GM19452 (cell line): ENCODE data around the gene FAM13C.
"Not testable (repeated sequence)": the region's sequence is repeated elsewhere in the genome, so short reads cannot be mapped to it uniquely, and the experiment has no call there.

Experiments
- ATAC-seq: cut with Tn5 transposase; IDR thresholded peaks from one replicate; pipeline ENCODE4 v1.9.1; 2021; ENCODE audit not compliant: unreplicated experiment

Gene FAM13C

DNA sequence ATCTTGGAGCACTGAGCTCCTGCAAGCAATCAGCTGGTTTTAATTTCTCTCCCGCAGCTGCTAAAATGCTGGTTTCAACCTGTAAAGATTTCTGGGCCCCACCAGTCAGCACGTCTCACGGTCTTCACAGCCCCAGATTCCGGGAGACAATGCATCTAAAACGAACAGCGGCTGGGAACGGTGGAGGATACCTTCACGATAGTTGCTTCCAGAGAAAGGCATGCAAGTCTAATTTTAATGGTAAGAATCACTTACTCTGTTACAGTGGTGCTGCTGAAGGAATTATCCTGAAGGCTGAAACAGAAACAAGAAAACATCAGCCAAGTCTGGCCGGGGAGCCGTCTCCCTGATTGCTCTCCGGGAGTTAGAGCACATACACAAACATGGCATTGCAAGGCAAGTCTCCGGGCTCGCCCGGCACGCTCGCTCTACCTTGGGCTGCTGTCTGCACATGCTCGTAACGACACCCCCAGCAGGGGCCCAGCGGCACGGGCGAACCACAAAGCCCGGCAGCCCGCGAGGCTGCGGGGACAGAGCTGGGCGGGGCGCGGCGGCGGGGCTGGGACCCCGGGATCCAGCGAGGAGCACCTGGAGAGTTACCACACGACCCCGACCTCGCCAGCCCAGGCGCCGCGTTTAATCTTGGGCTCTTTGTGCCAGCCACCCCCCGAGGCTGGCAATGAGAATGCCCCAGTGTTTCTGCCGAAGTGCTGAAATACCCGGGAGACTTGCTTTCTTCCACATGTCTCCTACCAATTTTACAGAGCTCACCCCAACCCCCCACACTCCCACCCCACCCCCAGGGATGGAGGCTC is at the start of gene FAM13C:
Gene FAM13C, minus strand, starts transcription at position 406 of the 815 bp plus-strand sequence. Its CDS starts 89 bp downstream, at position 317.
- ATAC-seq = no peak

DNA sequence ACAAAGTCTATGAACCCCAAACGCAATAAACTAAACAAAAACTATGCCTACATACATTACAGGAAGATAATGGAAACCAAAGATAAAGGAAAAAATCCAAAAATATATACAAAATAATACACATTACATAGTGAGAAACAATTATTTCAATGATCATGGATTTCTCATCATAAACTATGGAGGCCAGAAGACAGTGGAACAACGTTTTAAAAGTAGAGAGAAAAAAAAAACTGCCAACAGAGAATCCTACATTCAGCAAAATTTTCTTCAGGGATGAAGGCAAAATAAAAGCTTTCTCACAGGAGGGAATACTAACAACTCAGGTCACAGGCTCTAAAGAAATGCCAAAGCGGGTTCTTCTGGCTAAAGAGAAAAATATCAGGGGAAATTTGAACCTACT is 42.9 kb upstream of the FAM13C start:
- ATAC-seq = no peak

DNA sequence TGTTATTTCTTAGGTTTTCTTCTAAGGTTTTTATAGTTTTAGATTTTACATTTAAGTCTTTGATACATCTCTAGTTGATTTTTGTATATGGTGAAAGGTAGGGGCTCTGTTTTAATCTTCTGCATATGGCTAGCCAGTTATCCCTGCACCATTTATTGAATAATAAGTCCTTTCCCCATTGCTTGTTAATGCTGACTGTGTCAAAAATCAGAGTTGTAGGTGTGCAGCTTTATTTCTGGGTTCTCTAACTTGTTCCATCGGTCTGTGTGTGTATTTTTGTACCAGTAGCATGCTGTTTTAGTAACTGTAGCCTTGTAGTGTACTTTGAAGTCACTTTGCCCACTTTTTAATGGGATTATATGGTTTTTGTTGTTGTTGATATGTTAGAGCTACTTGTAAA is 37.9 kb upstream of the FAM13C start:
- ATAC-seq = no peak

GRCh38 chr10:59399329-59399728 is 37.0 kb upstream of the FAM13C start:
- ATAC-seq = not testable (repeated sequence)

DNA sequence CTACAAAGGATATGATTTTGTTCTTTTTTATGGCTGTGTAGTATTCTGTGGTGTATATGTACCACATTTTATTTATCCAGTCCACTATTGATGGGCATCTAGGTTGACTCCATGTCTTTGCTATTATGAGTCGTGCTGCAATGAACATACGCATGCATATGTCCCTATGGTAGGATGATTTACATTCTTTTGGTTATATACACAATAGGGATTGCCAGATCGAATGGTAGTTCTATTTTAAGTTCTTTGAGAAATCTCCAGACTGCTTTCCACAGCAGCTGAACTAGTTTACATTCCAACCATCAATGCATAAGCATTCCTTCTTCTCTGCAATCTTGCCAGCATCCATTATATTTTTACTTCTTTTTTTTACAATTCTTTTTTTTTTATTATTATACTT is 35.6 kb upstream of the FAM13C start:
- ATAC-seq = no peak

- no peak for ATAC-seq
These were observed 33.6 kb upstream of the FAM13C start for GRCh38 chr10:59395984-59396383.

DNA sequence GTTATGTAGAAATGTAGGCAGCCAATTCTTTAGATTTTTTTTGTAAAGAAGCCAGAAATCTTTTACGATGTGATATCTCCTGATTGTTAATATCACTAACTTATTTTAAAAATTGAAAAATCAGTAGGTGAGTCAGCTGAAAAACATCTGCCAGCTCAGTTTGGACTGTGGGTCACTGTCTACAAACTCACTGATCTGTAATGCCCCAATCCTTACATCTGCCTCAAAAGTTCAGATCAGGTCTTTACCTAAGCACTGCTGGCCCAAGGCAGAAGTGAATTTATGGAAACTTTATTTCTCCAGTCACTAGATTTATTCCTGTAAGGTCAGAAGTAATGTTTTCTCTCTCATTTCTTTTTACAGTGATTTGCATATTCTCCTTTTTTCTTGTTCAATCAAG is 31.0 kb upstream of the FAM13C start:
- no peak for ATAC-seq

GRCh38 chr10:59391060-59391459 is 28.7 kb upstream of the FAM13C start:
- ATAC-seq = no peak

DNA sequence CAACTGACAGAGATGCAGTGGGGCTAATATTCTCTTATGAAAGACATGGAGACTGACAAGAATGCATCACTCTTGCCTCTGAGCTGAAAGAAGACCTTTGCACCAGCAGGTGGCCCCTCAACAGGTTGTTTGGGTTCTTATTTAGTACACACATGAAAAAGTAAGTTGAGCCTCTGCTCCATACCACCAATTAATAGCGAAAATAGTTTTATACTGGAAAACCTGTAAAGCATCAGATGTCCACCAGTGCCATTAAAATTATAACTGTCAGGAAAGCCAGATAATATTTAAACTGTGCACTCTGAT is 26.3 kb upstream of the FAM13C start:
- ATAC-seq = no peak

GRCh38 chr10:59387951-59388670 is 25.8 kb upstream of the FAM13C start:
- no peak for ATAC-seq

GRCh38 chr10:59384761-59385160 is 22.4 kb upstream of the FAM13C start:
- ATAC-seq = no peak

DNA sequence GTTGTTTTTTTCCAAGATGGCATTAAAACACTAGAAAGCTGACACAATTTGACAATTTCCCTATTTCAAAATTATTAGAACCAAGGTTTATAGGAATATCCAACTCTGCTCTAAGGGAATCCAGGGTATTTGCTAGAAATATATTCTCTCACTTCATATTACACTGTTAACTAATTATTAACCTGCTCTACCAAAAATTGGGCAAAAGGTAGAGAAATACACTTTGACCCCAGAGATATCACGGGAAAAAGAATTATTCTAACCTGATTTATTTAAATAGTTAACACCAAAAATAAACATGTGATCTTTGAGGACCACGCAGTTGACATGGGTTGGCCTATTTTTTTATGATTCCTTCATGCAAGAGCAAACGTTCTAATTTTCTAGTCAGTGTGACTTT is 21.6 kb upstream of the FAM13C start:
- ATAC-seq = no peak

DNA sequence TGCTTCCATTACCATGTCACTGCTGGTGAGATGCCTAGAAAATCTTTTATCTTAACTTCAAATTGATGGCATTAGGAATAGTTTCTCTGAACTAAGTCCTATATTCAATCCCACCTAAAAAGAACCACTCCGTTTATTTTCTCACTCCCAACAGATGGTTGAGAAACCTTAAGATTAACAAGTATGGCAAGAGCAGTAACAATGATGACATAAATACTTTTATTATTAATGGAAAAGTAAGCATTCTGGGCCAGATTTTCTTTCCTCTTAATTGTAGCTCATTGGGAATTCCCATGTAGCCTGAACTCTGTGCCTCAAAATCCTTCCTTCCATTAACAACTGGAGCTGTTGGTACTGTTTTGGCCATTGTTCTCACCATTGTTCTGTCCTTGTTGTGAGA is 21.1 kb upstream of the FAM13C start:
- ATAC-seq = no peak

DNA sequence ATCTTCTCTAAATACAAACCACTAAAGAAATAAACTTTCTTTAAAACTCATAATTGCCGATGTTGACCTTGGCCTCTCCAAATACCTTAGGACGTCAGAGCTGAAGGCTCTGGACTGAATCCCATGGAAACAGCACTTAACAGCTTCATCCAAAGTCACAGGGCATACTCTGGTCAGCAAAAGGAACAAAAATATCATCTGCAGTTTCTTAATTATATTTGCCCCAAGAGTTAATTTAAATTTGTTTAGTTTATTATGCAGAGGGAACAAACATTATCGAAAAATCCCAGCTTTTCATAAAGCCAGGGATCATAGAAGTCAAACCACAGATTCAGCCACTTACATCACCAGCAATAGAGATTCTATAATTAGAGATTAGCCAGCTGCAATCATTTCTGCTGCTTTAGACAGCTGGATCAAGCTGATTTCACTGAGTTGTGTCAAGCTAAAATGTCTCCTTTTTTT is 20.5 kb upstream of the FAM13C start:
- ATAC-seq = no peak

DNA sequence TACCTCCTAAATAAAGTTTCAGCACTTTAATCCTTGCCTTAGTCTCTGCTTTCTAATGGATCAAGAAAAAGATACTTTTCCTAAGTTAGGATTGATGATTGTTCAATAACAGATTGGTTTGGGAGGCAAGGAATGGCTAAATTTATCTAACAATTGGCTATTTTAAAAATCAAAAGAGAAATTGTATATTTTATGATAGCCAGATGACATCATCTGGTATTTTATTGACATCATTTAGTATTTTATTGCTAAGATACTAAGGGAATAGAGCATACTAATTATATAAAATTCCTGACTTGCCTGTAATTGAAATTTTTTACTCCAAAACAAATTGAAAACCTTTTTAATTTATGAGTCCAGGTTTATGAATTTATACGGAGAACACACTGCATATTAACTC is 19.3 kb upstream of the FAM13C start:
- no peak for ATAC-seq

- ATAC-seq = no peak
These were observed 14.5 kb upstream of the FAM13C start for GRCh38 chr10:59376846-59377245.

GRCh38 chr10:59375990-59376389 is 13.6 kb upstream of the FAM13C start:
- ATAC-seq = no peak

GRCh38 chr10:59374916-59375315 is 12.6 kb upstream of the FAM13C start:
- no peak for ATAC-seq

GRCh38 chr10:59373071-59373470 is 10.7 kb upstream of the FAM13C start:
- ATAC-seq = no peak

DNA sequence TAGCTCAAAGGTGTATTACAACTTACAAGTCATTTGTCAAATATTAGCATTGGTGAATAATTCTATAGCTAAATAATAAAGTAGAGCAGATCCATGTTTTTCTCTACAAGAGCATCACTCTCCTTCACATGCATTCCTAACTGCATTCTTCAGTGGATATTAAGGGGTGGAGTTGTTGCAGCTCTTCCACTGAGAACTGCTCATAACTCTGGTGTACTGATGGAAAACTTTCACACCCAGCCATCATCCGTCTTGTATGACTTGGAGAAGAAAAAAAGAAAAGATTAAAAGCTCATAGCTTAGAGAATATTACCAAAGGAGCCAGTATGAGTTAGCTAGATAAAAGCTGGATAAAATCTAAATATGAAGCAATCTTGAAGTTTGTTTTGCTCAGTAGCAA is 10.2 kb upstream of the FAM13C start:
- no peak for ATAC-seq

- ATAC-seq = no peak
These were observed 3.9 kb upstream of the FAM13C start for GRCh38 chr10:59366290-59366689.

- ATAC-seq = no peak
These were observed 1.2 kb upstream of the FAM13C start for GRCh38 chr10:59363446-59363958.
